IMR-90 (cell line): ENCODE results near the gene HACL1. TPM values are rescaled to one million over a fixed set of nuclear protein-coding genes. Genes with fewer than 3 reads are reported as not detected.
A peak's percentile ranks its signal among the peaks of the same experiment; 100 is the strongest.

ENCODE experiments used
- ATAC-seq: fragments of 200-7000 bp; cut with Tn5 transposase; 2 replicates; pipeline ENCODE4 v1.9.1; 2020; ENCODE audit warnings: low read depth, mild to moderate bottlenecking, moderate library complexity
- BruUV-seq: library from RNA; stranded (reverse); fragments of 400-500 nt; replicated peaks from 2 replicates; lab custom pipeline; 2021; lab: Mats Ljungman, UMichigan
- CTCF ChIA-PET: fragments of 300-600 bp; formaldehyde crosslinking; extraction: SDS; loops from one replicate; lab custom pipeline; 2021; ENCODE audit warnings: antibody characterized with exemption; lab: Yijun Ruan, JAX
- POLR2A ChIA-PET: fragments of 300-600 bp; sonication (Branson Sonifier 250); formaldehyde crosslinking; loops from one replicate; lab custom pipeline; 2022; ENCODE audit warnings: antibody characterized with exemption; ENCODE audit not compliant: unreplicated experiment; lab: Charles Lee
- DNase-seq: peaks from one replicate; pipeline ENCODE4 v3.0.0; 2013
- H2AFZ ChIP-seq: replicated peaks from 2 replicates; pipeline ENCODE3; 2013; ENCODE audit warnings: low read length, mild to moderate bottlenecking; ENCODE audit not compliant: poor library complexity
- H2AK5ac ChIP-seq: 2 replicates; pipeline ENCODE4 v1.6.1; 2013; ENCODE audit warnings: low read depth, low read length, inconsistent platforms
- H2AK9ac ChIP-seq: replicated peaks from 2 replicates; pipeline ENCODE3; 2013; ENCODE audit warnings: mild to moderate bottlenecking, low read depth, low read length, moderate library complexity; ENCODE audit not compliant: poor library complexity
- H2BK120ac ChIP-seq: 2 replicates; pipeline ENCODE4 v1.6.1; 2013; ENCODE audit warnings: low read depth, low read length, inconsistent platforms
- H2BK15ac ChIP-seq: 3 replicates; pipeline ENCODE4 v1.6.1; 2013; ENCODE audit warnings: low read depth, low read length, inconsistent platforms
- H2BK20ac ChIP-seq: 2 replicates; pipeline ENCODE4 v1.6.1; 2013; ENCODE audit warnings: low read depth, mild to moderate bottlenecking, inconsistent platforms, low read length, moderate library complexity
- H2BK5ac ChIP-seq: 2 replicates; pipeline ENCODE4 v1.6.1; 2013; ENCODE audit warnings: mild to moderate bottlenecking, low read depth, low read length, inconsistent platforms; ENCODE audit not compliant: poor library complexity, severe bottlenecking
- H3K14ac ChIP-seq: replicated peaks from 2 replicates; pipeline ENCODE4 v1.6.1; 2013; ENCODE audit warnings: low read depth, low read length, inconsistent platforms
- H3K18ac ChIP-seq: 2 replicates; pipeline ENCODE4 v1.6.1; 2013; ENCODE audit warnings: low read depth, low read length, control low read depth
- H3K23ac ChIP-seq: 2 replicates; pipeline ENCODE4 v1.6.1; 2013; ENCODE audit warnings: low read depth, low read length, inconsistent platforms
- H3K27ac ChIP-seq: 2 replicates; pipeline ENCODE4 v1.5.1; 2013; ENCODE audit warnings: mild to moderate bottlenecking, control low read depth, low read length; ENCODE audit not compliant: insufficient read depth
- H3K27me3 ChIP-seq: 2 replicates; pipeline ENCODE4 v1.6.1; 2013; ENCODE audit warnings: low read length; ENCODE audit not compliant: control insufficient read depth, insufficient read depth
- H3K36me3 ChIP-seq: 2 replicates; pipeline ENCODE4 v1.6.1; 2013; ENCODE audit warnings: low read length, mixed read lengths; ENCODE audit not compliant: control insufficient read depth, insufficient read depth
- H3K4ac ChIP-seq: 2 replicates; pipeline ENCODE4 v1.6.1; 2013; ENCODE audit warnings: low read depth, low read length, inconsistent platforms
- H3K4me1 ChIP-seq: 2 replicates; pipeline ENCODE4 v1.6.1; 2013; ENCODE audit warnings: low read length, mixed read lengths; ENCODE audit not compliant: control insufficient read depth, insufficient read depth
- H3K4me2 ChIP-seq: 2 replicates; pipeline ENCODE4 v1.6.1; 2013; ENCODE audit warnings: low read depth, mild to moderate bottlenecking, control low read depth, low read length, moderate library complexity
- H3K4me3 ChIP-seq: 2 replicates; pipeline ENCODE4 v1.5.1; 2013; ENCODE audit warnings: low read depth, mild to moderate bottlenecking, control low read depth, low read length, moderate library complexity; ENCODE audit not compliant: insufficient read depth
- H3K56ac ChIP-seq: 2 replicates; pipeline ENCODE4 v1.6.1; 2013; ENCODE audit warnings: low read length, inconsistent platforms; ENCODE audit not compliant: insufficient read depth; ENCODE audit errors: extremely low read depth
- H3K79me1 ChIP-seq, 2 experiments: 2 replicates each; pipeline ENCODE4 v1.6.1; 2013; ENCODE audit warnings: low read length in 2 of 2, inconsistent platforms in 1 of 2, low read depth in 1 of 2
- H3K9ac ChIP-seq: 2 replicates; pipeline ENCODE4 v1.6.1; 2013; ENCODE audit warnings: low read depth, low read length, control low read depth
- H3K9me1 ChIP-seq: 2 replicates; pipeline ENCODE4 v1.6.1; 2013; ENCODE audit warnings: low read length, inconsistent platforms; ENCODE audit not compliant: insufficient read depth
- H3K9me3 ChIP-seq: 2 replicates; pipeline ENCODE4 v1.6.1; 2013; ENCODE audit warnings: low read length; ENCODE audit not compliant: control insufficient read depth, insufficient read depth
- H4K20me1 ChIP-seq: 2 replicates; pipeline ENCODE4 v1.6.1; 2013; ENCODE audit warnings: low read length, inconsistent platforms; ENCODE audit not compliant: insufficient read depth
- H4K5ac ChIP-seq: 2 replicates; pipeline ENCODE4 v1.6.1; 2013; ENCODE audit warnings: mild to moderate bottlenecking, low read depth, low read length, control low read depth
- H4K8ac ChIP-seq, 2 experiments: 2 replicates each; pipeline ENCODE4 v1.6.1; 2013; ENCODE audit warnings: low read depth in 2 of 2, low read length in 2 of 2, control low read depth in 1 of 2, inconsistent platforms in 1 of 2
- H4K91ac ChIP-seq: 2 replicates; pipeline ENCODE4 v1.6.1; 2013; ENCODE audit warnings: low read depth, low read length, inconsistent platforms; ENCODE audit not compliant: insufficient read depth
- BHLHE40 ChIP-seq: fragments of 150-350 bp; IDR thresholded peaks from 2 replicates; pipeline ENCODE4 v1.6.1; 2016; ENCODE audit warnings: mild to moderate bottlenecking, low read depth, low read length
- CEBPB ChIP-seq: IDR thresholded peaks from 2 replicates; pipeline ENCODE4 v1.6.1; 2012; ENCODE audit warnings: low read depth, low read length, improper control_type of control experiment
- CHD1 ChIP-seq: IDR thresholded peaks from 2 replicates; pipeline ENCODE4 v1.6.1; 2012; ENCODE audit warnings: low read depth, low read length, improper control_type of control experiment
- FOS ChIP-seq: fragments of 150-350 bp; IDR thresholded peaks from 2 replicates; pipeline ENCODE4 v1.6.1; 2016; ENCODE audit warnings: low read depth, low read length
- MAFK ChIP-seq: IDR thresholded peaks from 2 replicates; pipeline ENCODE4 v1.6.1; 2012; ENCODE audit warnings: low read depth, low read length, improper control_type of control experiment
- MAZ ChIP-seq: IDR thresholded peaks from 2 replicates; pipeline ENCODE4 v1.6.1; 2012; ENCODE audit warnings: low read depth, mild to moderate bottlenecking, low read length, improper control_type of control experiment, moderate library complexity, borderline replicate concordance
- MXI1 ChIP-seq: IDR thresholded peaks from 2 replicates; pipeline ENCODE4 v1.6.1; 2012; ENCODE audit warnings: low read depth, mild to moderate bottlenecking, low read length, moderate library complexity, borderline replicate concordance
- RFX5 ChIP-seq: IDR thresholded peaks from 2 replicates; pipeline ENCODE4 v1.8.0; 2012; ENCODE audit warnings: low read depth, mild to moderate bottlenecking, low read length, moderate library complexity
- SMC3 ChIP-seq: fragments of 150-350 bp; IDR thresholded peaks from 2 replicates; pipeline ENCODE4 v1.6.1; 2016; ENCODE audit warnings: low read depth, mild to moderate bottlenecking, antibody characterized with exemption, low read length, moderate library complexity
- WGBS, 2 experiments: methylation state at CpG; one replicate each; pipeline versions ENCODE4 v1.1.5 to v1.1.7; 2013; ENCODE audit warnings: missing lambda C conversion rate in 2 of 2; ENCODE audit not compliant: insufficient read length in 1 of 2; ENCODE audit errors: extremely low coverage in 2 of 2; 5-methylcytosine and 5-hydroxymethylcytosine counted together
- dilution Hi-C: fragments of 300-500 bp; cut with HindIII; formaldehyde crosslinking; loops from one replicate; pipeline ENCODE4 v1.14.3; 2018; ENCODE audit warnings: low sequenced_read_pairs; ENCODE audit not compliant: unreplicated experiment
- in situ Hi-C: fragments of 300-500 bp; cut with MboI; formaldehyde crosslinking; loops from 3 replicates; pipeline ENCODE4 v1.14.3; 2019; ENCODE audit warnings: low sequenced_read_pairs, inconsistent platforms, mixed read lengths
- intact Hi-C: fragments of 100-400 bp; cut with micrococcal nuclease; formaldehyde crosslinking; loops from 2 replicates; pipeline ENCODE4 v1.10.0; 2022
- polyA plus RNA-seq, 3 experiments: library from polyadenylated mRNA; depleted of rRNA; stranded (reverse); fragments of >200 nt; gene quantifications; 2 replicates each; pipeline ENCODE4 v1.2.3, GENCODE V29; 2012; ENCODE audit warnings: low replicate concordance in 1 of 3
- total RNA-seq: library from RNA; depleted of rRNA; stranded (reverse); fragments of >200 nt; gene quantifications from 2 replicates; pipeline ENCODE4 v1.2.3, GENCODE V29; 2012
- TF ChIP-seq, protein P1 (sequence below): fragments of 150-350 bp; IDR thresholded peaks from 2 replicates; pipeline ENCODE4 v1.6.1; 2016; ENCODE audit warnings: low read depth, mild to moderate bottlenecking, low read length, moderate library complexity, borderline replicate concordance
- TF ChIP-seq, protein P2 (sequence below): conservative IDR thresholded peaks from 2 replicates; pipeline ENCODE4 v1.5.1; 2012; ENCODE audit warnings: mild to moderate bottlenecking, low read depth, low read length, improper control_type of control experiment

Gene HACL1
- total and polyA plus RNA-seq, 2 of the 4 experiments (the other 2 are of a cell fraction) = 9.9 to 28.1 TPM

DNA sequence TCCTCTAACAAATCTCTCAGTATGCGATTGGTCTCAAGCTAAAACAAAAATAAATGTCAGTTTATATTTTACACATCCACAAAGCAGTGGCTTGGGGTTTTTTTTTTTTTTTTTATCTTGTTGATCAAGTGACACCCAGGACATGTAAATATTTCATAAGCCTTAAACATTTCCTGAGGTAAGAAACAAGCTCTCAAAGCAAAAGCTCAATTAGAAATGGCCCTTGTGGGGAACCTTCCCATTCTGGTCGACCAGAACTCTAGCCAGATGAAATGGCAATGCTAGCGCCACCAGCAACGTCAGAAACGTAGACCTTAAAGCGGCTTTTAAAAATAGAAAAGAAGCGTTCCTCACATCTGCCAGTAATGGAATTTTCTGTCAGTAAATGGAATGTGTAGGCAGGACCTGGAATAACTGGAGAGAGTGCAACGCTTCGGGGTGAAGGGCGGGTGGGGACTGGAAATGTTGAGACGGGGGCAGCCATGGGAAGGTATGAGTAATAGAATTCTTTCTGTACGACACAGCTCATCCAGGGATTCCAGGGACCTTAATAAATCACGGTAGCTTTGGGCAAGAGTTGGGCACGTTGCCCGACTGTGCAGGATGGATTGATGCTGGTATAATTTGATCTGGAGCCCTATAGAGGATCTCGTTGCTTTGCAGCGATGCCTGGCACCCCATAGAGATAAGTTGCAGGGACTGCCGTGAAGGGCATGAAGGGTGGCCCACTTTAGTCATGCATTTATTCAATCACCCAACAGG is 44.6 kb upstream of the HACL1 start (continued):
- TF ChIP-seq MAFK = no peak
- TF ChIP-seq RFX5 = no peak
- no peak; the same call in 1 of the 2 replicates for TF ChIP-seq CHD1
- TF ChIP-seq MXI1 = no peak
- TF ChIP-seq CEBPB = peak; percentile 68

DNA sequence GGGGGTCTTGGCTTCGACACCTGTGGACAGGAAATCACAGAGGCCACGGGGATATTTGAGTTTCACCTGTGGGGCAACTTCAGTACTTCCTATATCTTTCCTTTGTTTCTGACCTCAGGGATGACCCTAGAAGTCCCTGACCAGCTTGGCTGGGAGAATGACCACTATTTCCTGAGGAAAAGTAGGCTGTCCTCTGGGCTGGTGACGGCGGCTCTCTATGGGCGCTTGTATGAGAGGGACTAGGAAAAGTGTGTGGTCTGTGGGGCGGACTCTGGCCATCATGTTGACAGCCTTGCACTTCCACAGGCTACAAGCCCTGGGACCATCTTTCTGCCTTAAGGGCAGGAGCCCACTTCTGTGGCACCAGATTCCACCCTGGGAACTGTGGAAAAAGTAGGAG is 43.9 kb upstream of the HACL1 start:
- Histone ChIP-seq H2BK5ac (peak overlapping the region; percentile 97), H3K4me2 (peak overlapping the region; percentile 48; the same call in 1 of the 2 replicates), H3K23ac (peak overlapping the region; percentile 98), H3K4ac (peak overlapping the region; percentile 99), H3K9ac (0 out of 2 replicates have a peak overlapping the region, but pooled peaks have one; percentile 17), H3K18ac (peak overlapping the region; percentile 96), H2BK20ac (peak overlapping the region; percentile 99), H3K14ac (peak overlapping the region; percentile 99), H2BK15ac (peak overlapping the region; percentile 99), H2BK120ac (peak overlapping the region; percentile 99), H4K5ac (peak overlapping the region; percentile 86), H3K9me3 (no peaks in the 10 kb centered on the region), H3K36me3 (no peaks in the 10 kb centered on the region), H3K27me3 (no peaks in the 10 kb centered on the region), H2AK5ac (peak overlapping the region; percentile 98), H4K91ac (peak overlapping the region; percentile 95), H3K9me1 (peaks cover 32% of the 10 kb centered on the region), H3K79me1 (peaks cover 5 to 23% of the 10 kb centered on the region in 2 experiments), H2AFZ (peak overlapping the region; percentile 64), H3K4me3 (no peak overlapping the region), H4K8ac (peak overlapping the region; percentile 97), H3K4me1 (peaks cover 22% of the 10 kb centered on the region), H3K27ac (peak overlapping the region; percentile 95), H4K20me1 (0 out of 2 replicates have a peak, but pooled peaks cover 3% of the 10 kb centered on the region), H2AK9ac (peak overlapping the region; percentile 96), H3K56ac (peak overlapping the region; percentile 94)
- ATAC-seq (no peak), DNase-seq (no peak)
- POLR2A ChIA-PET = interaction anchor here (1.0 kb wide), 1 partner anchor 153 kb away, joined by 3 read pairs; the partner anchor contains the start of gene ANKRD28
- dilution Hi-C loops (no loop called here), intact Hi-C loops (no loop called here), in situ Hi-C loops (loop anchor here (10.0 to 25.0 kb wide), 3 partner anchors 160 to 592 kb away; no protein-coding TSS in a partner anchor)
- WGBS, 2 experiments = no CpG with 5 or more reads among the region's 6 CpGs
- CTCF ChIA-PET = interaction anchor here (1.3 kb wide), 1 partner anchor 11 kb away, joined by 6 read pairs; no protein-coding TSS in a partner anchor
- BruUV-seq = no TSS peak
- TF ChIP-seq MXI1 = no peak
- TF ChIP-seq, protein P1, sequence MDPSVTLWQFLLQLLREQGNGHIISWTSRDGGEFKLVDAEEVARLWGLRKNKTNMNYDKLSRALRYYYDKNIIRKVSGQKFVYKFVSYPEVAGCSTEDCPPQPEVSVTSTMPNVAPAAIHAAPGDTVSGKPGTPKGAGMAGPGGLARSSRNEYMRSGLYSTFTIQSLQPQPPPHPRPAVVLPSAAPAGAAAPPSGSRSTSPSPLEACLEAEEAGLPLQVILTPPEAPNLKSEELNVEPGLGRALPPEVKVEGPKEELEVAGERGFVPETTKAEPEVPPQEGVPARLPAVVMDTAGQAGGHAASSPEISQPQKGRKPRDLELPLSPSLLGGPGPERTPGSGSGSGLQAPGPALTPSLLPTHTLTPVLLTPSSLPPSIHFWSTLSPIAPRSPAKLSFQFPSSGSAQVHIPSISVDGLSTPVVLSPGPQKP = no peak
- no peak for TF ChIP-seq MAZ
- no peak for TF ChIP-seq RFX5
- no peak for TF ChIP-seq BHLHE40
- TF ChIP-seq, protein P2, sequence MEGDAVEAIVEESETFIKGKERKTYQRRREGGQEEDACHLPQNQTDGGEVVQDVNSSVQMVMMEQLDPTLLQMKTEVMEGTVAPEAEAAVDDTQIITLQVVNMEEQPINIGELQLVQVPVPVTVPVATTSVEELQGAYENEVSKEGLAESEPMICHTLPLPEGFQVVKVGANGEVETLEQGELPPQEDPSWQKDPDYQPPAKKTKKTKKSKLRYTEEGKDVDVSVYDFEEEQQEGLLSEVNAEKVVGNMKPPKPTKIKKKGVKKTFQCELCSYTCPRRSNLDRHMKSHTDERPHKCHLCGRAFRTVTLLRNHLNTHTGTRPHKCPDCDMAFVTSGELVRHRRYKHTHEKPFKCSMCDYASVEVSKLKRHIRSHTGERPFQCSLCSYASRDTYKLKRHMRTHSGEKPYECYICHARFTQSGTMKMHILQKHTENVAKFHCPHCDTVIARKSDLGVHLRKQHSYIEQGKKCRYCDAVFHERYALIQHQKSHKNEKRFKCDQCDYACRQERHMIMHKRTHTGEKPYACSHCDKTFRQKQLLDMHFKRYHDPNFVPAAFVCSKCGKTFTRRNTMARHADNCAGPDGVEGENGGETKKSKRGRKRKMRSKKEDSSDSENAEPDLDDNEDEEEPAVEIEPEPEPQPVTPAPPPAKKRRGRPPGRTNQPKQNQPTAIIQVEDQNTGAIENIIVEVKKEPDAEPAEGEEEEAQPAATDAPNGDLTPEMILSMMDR = no peak
- TF ChIP-seq FOS = no peak
- no peak for TF ChIP-seq CHD1
- TF ChIP-seq SMC3 = no peak
- no peak for TF ChIP-seq CEBPB
